Measurements from ENCODE around the gene CHAF1B.

CHAF1B gene

DNA sequence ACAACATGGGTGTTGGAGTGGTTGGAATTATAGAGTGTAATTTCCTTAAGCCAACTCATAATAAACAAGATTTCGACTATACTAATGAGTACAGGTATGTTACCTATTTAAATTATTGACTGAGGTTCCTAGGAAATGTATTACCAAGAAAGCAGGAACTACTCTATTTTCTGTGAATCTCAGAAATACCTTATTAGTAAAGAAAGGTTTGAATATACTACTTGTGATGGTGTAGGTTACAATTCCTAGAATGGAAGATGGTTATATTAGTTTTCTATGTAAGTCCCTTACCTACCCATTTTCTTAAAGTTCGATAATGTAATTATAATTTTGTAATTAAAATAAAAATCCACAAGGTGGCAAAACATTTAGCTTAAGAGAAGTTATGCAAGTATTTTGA is 35.9 kb upstream of the CHAF1B start:
- H3K4me3 ChIP-seq (ENCODE audit: low read depth, low read length) = no peak overlapping the region
- TF ChIP-seq, protein P1, sequence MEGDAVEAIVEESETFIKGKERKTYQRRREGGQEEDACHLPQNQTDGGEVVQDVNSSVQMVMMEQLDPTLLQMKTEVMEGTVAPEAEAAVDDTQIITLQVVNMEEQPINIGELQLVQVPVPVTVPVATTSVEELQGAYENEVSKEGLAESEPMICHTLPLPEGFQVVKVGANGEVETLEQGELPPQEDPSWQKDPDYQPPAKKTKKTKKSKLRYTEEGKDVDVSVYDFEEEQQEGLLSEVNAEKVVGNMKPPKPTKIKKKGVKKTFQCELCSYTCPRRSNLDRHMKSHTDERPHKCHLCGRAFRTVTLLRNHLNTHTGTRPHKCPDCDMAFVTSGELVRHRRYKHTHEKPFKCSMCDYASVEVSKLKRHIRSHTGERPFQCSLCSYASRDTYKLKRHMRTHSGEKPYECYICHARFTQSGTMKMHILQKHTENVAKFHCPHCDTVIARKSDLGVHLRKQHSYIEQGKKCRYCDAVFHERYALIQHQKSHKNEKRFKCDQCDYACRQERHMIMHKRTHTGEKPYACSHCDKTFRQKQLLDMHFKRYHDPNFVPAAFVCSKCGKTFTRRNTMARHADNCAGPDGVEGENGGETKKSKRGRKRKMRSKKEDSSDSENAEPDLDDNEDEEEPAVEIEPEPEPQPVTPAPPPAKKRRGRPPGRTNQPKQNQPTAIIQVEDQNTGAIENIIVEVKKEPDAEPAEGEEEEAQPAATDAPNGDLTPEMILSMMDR (IDR thresholded peaks at IDR 0.05; ENCODE audit: borderline replicate concordance, insufficient read depth, low read depth, low read length) = no peak

DNA sequence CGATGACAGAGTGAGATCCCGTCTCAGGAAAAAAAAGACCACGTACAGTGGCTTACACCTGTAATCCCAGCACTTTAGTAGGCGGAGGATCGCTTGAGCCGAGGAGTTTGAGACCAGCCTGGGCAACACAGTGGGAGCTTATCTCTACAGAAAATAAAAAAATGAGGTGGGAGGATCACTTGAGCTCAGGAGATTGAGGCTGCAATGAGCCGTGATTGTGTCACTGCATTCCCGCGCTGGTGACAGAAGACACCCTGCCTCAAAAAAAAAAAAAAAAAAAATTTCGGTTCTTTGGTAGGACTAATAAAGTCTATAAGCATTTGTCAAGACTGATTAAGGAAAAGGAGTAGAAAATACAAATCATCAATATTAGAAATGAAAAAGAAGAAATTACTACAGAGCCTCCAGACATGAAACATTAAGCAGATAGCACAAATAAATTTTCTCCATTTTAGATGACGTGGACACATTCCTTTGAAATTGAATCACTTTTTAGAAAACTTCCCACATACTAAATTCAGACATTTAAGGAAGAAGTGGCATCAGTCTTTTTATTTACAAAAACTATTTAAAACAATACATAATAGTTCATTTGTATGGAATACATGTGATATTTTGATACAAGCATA is 34.8 kb upstream of the CHAF1B start:
- TF ChIP-seq, protein P1 (IDR thresholded peaks at IDR 0.05; ENCODE audit: borderline replicate concordance, insufficient read depth, low read depth, low read length) = no peak
- no peak overlapping the region for H3K4me3 ChIP-seq (ENCODE audit: low read depth, low read length)

DNA sequence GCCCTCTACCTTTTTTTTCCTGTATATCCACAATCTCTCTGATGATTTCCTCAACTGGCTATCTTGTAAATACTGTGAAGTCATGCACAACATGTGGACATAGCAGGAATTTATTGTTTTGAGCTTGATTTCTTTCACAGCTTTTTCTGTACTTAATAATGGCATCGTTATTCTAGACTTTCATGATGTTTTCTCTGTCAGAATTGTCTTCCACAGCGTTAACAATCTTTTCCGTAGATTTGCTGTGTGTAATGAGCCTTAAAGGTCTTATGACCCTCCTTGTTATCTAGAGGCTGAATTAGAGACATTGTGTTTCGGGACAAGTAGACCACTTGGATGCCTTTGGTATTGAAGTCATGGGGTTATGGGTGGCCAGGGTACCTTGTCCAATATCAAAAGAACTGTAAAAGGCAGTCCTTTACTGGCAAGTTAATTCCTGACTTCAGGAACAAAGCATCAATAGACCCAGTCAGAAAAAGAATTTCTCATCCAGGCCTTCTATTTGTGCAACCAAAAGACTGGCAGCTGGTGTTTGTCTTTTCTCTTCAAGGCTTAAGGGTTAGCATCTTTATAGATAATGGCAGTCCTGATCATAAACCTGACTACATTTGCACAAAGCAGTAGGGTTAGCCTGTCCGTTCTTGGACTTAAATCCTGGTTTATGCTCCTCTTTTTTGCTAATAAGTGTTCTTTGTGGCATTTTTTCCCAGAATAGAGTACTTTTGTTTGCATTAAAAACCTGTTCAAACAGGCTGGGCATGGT is 30.1 kb upstream of the CHAF1B start:
- TF ChIP-seq, protein P1 (IDR thresholded peaks at IDR 0.05; ENCODE audit: borderline replicate concordance, insufficient read depth, low read depth, low read length) = no peak
- H3K4me3 ChIP-seq (ENCODE audit: low read depth, low read length) = no peak overlapping the region

DNA sequence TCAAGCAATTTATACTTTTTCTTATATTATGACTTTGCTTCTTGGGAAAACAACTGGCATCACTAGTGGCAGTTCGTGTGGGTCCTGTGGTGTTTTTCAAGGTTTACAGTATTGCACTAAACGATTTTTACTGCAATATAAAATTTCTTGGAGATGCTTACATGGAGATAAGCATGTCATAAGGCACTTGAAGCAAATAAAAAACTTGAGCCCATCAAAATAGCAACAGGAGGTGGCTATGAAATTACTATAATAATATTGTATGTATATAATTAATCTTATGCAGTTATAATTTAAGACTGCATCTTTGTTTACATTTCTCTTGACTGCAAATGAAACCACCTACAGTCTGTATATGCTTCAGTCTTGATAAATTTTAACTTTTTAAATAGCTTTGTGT is 29.3 kb upstream of the CHAF1B start:
- TF ChIP-seq, protein P1 (IDR thresholded peaks at IDR 0.05; ENCODE audit: borderline replicate concordance, insufficient read depth, low read depth, low read length) = no peak
- no peak overlapping the region for H3K4me3 ChIP-seq (ENCODE audit: low read depth, low read length)

DNA sequence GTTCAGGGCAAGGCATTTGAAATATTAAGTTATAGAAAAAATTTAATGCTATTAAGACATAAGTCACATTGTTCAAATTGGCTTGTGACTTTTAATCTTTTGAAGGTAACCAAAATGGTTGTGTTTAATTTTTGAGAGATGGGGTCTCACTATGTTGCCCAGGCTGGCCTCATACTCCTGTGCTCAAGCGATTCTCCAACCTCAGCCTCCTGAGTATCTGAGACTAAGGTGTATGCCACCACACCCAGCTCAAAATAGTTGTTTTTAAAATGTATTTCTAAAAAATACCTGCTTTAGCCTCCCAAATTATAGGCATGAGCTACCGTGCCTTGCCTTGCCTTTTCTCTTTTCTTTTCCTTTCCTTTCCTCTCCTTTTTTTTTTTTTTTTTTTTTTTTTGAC is 26.0 kb upstream of the CHAF1B start:
- H3K4me3 ChIP-seq (ENCODE audit: low read depth, low read length) = no peak overlapping the region
- TF ChIP-seq, protein P1 (IDR thresholded peaks at IDR 0.05; ENCODE audit: borderline replicate concordance, insufficient read depth, low read depth, low read length) = no peak

DNA sequence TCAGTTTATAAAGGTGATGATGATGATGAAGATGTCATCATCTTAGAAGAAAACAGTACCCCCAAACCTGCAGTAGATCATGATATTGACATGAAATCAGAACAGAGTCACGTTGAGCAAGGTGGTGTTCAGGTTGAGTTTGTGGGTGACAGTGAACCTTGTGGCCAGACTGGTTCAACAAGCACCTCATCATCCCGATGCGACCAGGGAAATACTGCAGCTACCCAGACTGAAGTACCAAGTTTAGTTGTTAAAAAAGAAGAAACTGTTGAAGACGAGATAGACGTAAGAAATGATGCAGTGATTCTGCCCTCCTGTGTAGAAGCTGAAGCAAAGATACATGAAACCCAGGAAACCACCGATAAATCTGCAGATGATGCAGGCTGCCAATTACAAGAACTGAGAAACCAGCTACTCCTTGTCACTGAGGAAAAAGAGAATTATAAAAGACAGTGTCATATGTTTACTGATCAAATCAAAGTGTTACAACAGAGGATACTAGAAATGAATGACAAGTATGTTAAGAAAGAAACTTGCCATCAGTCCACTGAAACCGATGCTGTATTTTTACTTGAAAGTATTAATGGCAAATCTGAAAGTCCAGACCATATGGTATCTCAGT is 16.0 kb upstream of the CHAF1B start:
- no peak overlapping the region for H3K4me3 ChIP-seq (ENCODE audit: low read depth, low read length)
- TF ChIP-seq, protein P1 (IDR thresholded peaks at IDR 0.05; ENCODE audit: borderline replicate concordance, insufficient read depth, low read depth, low read length) = no peak
